HL-60/S4 treated with phorbol 12-myristate 13-acetate at 8.2 ng/mL for 4 days and 3 days (cell line): ENCODE results near the gene DHDH.

Experiments
- in situ Hi-C: fragments of 300-500 bp; cut with MboI; formaldehyde crosslinking; loops from 2 replicates; pipeline ENCODE4 v1.15.0; 2022; ENCODE audit warnings: low sequenced_read_pairs

DHDH gene

DNA sequence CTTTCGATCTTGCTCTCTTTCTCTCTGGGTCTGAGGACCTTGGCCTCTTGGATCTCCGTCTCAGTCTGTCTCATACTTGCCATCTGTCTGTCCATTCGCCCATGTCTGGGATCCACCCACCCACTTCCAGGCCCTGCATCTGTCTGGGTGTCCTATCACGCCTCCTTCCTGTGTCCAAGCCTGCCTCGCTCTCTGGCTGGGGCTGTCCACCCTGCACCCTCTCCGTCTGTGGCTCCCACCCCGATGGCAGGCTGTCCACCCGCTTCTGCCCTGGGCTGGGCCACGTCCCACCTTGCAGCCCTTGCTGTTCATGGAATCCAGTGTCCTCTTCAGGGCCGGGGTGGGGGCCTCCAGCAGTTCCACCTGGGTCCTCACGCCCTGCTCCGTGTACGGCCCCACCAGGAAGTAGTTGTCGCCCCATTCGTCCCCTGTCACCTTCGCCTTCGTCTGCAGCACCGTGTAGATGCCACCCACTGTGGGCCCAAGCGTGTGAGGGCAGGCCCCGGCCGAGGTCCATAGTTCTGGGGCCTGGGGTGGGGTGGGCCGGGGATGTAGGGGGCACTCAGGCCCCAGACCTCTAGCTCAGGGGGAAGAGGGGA, 57.6 kb downstream of the DHDH start:
- in situ Hi-C loops = no loop called here

- in situ Hi-C loops = no loop called here
Measured at GRCh38 chr19:48991873-48992580, 58.5 kb downstream of the DHDH start.

DNA sequence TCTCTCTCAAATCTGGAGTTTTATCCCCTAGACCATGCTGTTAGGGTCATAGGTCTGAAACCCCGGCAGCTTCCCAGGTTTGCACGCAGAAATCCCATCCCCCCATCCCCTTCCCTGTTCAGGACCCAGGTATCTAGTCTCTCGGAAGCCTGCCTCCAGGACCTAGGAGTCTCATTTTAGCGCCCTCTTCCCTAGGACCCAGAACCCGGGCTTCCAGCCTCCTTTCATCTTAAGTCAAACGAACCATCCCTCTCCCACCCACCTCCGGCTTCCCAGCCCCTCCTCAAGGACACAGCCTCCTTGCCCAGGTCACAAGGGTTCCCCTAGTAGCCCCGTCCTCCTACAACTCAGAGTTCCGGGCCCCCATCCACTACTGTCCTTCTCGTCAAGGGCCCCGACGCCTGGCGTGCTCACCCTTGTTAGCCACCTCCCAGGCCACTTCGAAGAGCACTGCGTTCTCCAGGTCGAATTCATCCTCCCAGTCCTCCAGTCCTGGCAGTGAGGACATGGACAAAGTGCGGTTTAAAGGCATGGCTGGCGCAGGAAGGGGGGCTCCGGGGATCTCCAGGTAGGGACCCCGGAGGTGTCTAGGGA, 59.2 kb downstream of the DHDH start:
- in situ Hi-C loops = no loop called here

DNA sequence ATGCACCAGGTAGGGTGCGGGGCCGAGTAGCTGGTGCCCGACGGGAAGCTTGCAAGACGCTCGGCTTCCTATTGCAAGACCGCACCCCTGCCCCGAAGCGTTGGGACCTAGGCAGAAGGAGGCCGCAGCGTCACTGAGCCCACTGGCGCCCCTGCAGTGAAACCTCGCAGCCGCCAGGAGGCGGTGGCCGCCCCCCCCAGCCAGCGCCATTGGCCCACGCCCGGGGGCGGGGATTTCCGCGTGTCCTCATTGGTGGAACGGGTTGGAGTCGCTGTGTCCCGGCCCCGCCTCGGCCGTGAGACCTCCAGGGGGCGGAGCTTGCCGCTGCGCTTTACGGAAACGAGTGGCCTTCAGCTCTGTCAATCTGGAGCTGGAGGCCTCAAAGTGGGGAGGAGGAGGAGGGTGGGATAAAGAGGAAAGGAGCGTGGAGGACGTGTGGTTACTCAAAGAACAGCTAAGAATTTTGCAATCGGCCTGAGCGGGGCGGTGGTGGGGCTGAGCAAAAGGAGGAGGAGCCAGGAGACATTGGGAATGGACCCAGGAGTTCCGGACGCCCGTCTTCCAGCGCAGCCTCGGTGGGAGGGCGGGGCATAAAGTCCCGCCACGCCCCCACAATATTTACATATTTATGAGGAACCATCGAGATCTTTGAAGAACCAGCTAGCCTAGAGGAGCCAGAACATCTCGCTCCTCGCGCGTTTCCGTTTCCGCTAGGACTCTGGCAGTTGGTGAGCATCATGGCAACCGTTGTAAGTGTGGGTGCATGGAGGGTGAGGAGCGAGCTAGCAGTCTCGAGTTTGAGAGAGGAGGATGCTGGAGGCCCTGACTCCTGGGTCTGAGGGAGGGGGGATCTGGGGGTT, 59.9 kb downstream of the DHDH start, which contains the start of the genes GYS1 and RUVBL2:
Gene GYS1, minus strand, starts transcription at position 135 of the 860 bp plus-strand sequence. CDS start 197 bp downstream, outside the sequence.
Gene RUVBL2, plus strand, starts transcription at position 713 of the 860 bp plus-strand sequence. Its CDS starts 25 bp downstream, at position 738.
- in situ Hi-C loops = no loop called here

- in situ Hi-C loops = no loop called here
Measured at GRCh38 chr19:48994035-48994386, 60.5 kb downstream of the DHDH start.
